ENCODE results near the gene NTRK3.

The NTRK3 gene

GRCh38 chr15:87874896-87875711, 381.4 kb downstream of the NTRK3 start:
- DNase-seq: no peak
- H3K79me1 ChIP-seq (ENCODE audit: low read length): peaks cover 3% of the 10 kb centered on the region
- H3K9ac ChIP-seq (ENCODE audit: low read length): no peak overlapping the region
- no peaks in the 10 kb centered on the region for H3K27me3 ChIP-seq (ENCODE audit: insufficient read depth, low read length)
- no peaks in the 10 kb centered on the region for H3K9me3 ChIP-seq (ENCODE audit: insufficient read depth, low read depth, low read length)
- no peak overlapping the region for H2BK12ac ChIP-seq (ENCODE audit: low read length)
- no peak overlapping the region for H3K18ac ChIP-seq (ENCODE audit: low read length)
- H3K23ac ChIP-seq (ENCODE audit: low read length): no peak overlapping the region
- H2AFZ ChIP-seq (ENCODE audit: insufficient read depth, low read length, poor library complexity): no peak overlapping the region
- H3K4me2 ChIP-seq (ENCODE audit: low read length): no peak overlapping the region
- WGBS (ENCODE audit: extremely low coverage, insufficient coverage, insufficient read length): no CpG with 5 or more reads among the region's 10 CpGs
- peaks cover 18% of the 10 kb centered on the region in 2 experiments for H3K4me1 ChIP-seq (ENCODE audit: control insufficient read depth in 1 of 2, insufficient read depth in 2 of 2, low read length in 2 of 2)
- H3K14ac ChIP-seq (ENCODE audit: low read length): no peak overlapping the region
- H3K27ac ChIP-seq (ENCODE audit: low read depth, low read length): no peak overlapping the region
- H4K8ac ChIP-seq (ENCODE audit: low read depth, low read length): no peak overlapping the region
- no peaks in the 10 kb centered on the region for H3K36me3 ChIP-seq (ENCODE audit: control insufficient read depth in 1 of 2, insufficient read depth in 2 of 2, low read length in 2 of 2)
- no peak overlapping the region for H2BK120ac ChIP-seq (ENCODE audit: insufficient read depth, low read length, poor library complexity)
- H4K91ac ChIP-seq (ENCODE audit: low read depth, low read length): no peak overlapping the region
- H2BK5ac ChIP-seq (ENCODE audit: low read depth, low read length, poor library complexity): no peak overlapping the region
- H3K4me3 ChIP-seq (ENCODE audit: low read depth, low read length): no peak overlapping the region
- no peak overlapping the region for H2AK5ac ChIP-seq (ENCODE audit: low read length)
- no peaks in the 10 kb centered on the region for H3K79me2 ChIP-seq (ENCODE audit: control insufficient read depth, insufficient read depth, low read length, poor library complexity)
- H4K12ac ChIP-seq (ENCODE audit: low read depth, low read length): no peak overlapping the region
- H3K4ac ChIP-seq (ENCODE audit: low read depth, low read length): no peak overlapping the region

GRCh38 chr15:87873516-87873915, 383.0 kb downstream of the NTRK3 start:
- WGBS (ENCODE audit: extremely low coverage, insufficient coverage, insufficient read length): no CpG with 5 or more reads among the region's 8 CpGs
- no peaks in the 10 kb centered on the region for H3K27me3 ChIP-seq (ENCODE audit: insufficient read depth, low read length)
- no peak overlapping the region for H3K23ac ChIP-seq (ENCODE audit: low read length)

GRCh38 chr15:87871731-87872320, 384.7 kb downstream of the NTRK3 start:
- H3K36me3 ChIP-seq (ENCODE audit: control insufficient read depth in 1 of 2, insufficient read depth in 2 of 2, low read length in 2 of 2): no peaks in the 10 kb centered on the region
- no peaks in the 10 kb centered on the region for H3K27me3 ChIP-seq (ENCODE audit: insufficient read depth, low read length)
- H3K27ac ChIP-seq (ENCODE audit: low read depth, low read length): no peak overlapping the region
- H3K14ac ChIP-seq (ENCODE audit: low read length): no peak overlapping the region
- no peak overlapping the region for H4K8ac ChIP-seq (ENCODE audit: low read depth, low read length)
- H2BK12ac ChIP-seq (ENCODE audit: low read length): no peak overlapping the region
- DNase-seq: no peak
- H3K18ac ChIP-seq (ENCODE audit: low read length): no peak overlapping the region
- H3K79me1 ChIP-seq (ENCODE audit: low read length): peaks cover 3% of the 10 kb centered on the region
- H3K79me2 ChIP-seq (ENCODE audit: control insufficient read depth, insufficient read depth, low read length, poor library complexity): no peaks in the 10 kb centered on the region
- H3K4me1 ChIP-seq (ENCODE audit: control insufficient read depth in 1 of 2, insufficient read depth in 2 of 2, low read length in 2 of 2): peaks cover 10 to 11% of the 10 kb centered on the region in 2 experiments
- no peak overlapping the region for H2AK5ac ChIP-seq (ENCODE audit: low read length)
- H4K12ac ChIP-seq (ENCODE audit: low read depth, low read length): no peak overlapping the region
- no peak overlapping the region for H3K9ac ChIP-seq (ENCODE audit: low read length)
- H3K4me3 ChIP-seq (ENCODE audit: low read depth, low read length): no peak overlapping the region
- no peak overlapping the region for H3K23ac ChIP-seq (ENCODE audit: low read length)
- no peak overlapping the region for H3K4ac ChIP-seq (ENCODE audit: low read depth, low read length)
- H2AFZ ChIP-seq (ENCODE audit: insufficient read depth, low read length, poor library complexity): no peak overlapping the region
- H2BK5ac ChIP-seq (ENCODE audit: low read depth, low read length, poor library complexity): no peak overlapping the region
- no peaks in the 10 kb centered on the region for H3K9me3 ChIP-seq (ENCODE audit: insufficient read depth, low read depth, low read length)
- no peak overlapping the region for H3K4me2 ChIP-seq (ENCODE audit: low read length)
- H2BK120ac ChIP-seq (ENCODE audit: insufficient read depth, low read length, poor library complexity): no peak overlapping the region
- H4K91ac ChIP-seq (ENCODE audit: low read depth, low read length): no peak overlapping the region
- WGBS (ENCODE audit: extremely low coverage, insufficient coverage, insufficient read length): no CpG with 5 or more reads among the region's 3 CpGs

More at GRCh38 chr15:87873516-87873915, 383.0 kb downstream of the NTRK3 start:
- no peaks in the 10 kb centered on the region for H3K36me3 ChIP-seq (ENCODE audit: control insufficient read depth in 1 of 2, insufficient read depth in 2 of 2, low read length in 2 of 2)
- H3K4ac ChIP-seq (ENCODE audit: low read depth, low read length): no peak overlapping the region
- H3K79me2 ChIP-seq (ENCODE audit: control insufficient read depth, insufficient read depth, low read length, poor library complexity): no peaks in the 10 kb centered on the region
- no peak overlapping the region for H2BK12ac ChIP-seq (ENCODE audit: low read length)
- H3K79me1 ChIP-seq (ENCODE audit: low read length): peaks cover 3% of the 10 kb centered on the region
- no peak overlapping the region for H3K14ac ChIP-seq (ENCODE audit: low read length)
- H4K8ac ChIP-seq (ENCODE audit: low read depth, low read length): no peak overlapping the region
- H2AK5ac ChIP-seq (ENCODE audit: low read length): no peak overlapping the region
- no peak overlapping the region for H3K4me3 ChIP-seq (ENCODE audit: low read depth, low read length)
- H3K27ac ChIP-seq (ENCODE audit: low read depth, low read length): no peak overlapping the region
- H3K9me3 ChIP-seq (ENCODE audit: insufficient read depth, low read depth, low read length): no peaks in the 10 kb centered on the region
- H4K12ac ChIP-seq (ENCODE audit: low read depth, low read length): no peak overlapping the region
- no peak overlapping the region for H3K18ac ChIP-seq (ENCODE audit: low read length)
- H2AFZ ChIP-seq (ENCODE audit: insufficient read depth, low read length, poor library complexity): no peak overlapping the region
- no peak overlapping the region for H3K9ac ChIP-seq (ENCODE audit: low read length)
- no peak overlapping the region for H2BK5ac ChIP-seq (ENCODE audit: low read depth, low read length, poor library complexity)
- no peak overlapping the region for H2BK120ac ChIP-seq (ENCODE audit: insufficient read depth, low read length, poor library complexity)
- H3K4me1 ChIP-seq (ENCODE audit: control insufficient read depth in 1 of 2, insufficient read depth in 2 of 2, low read length in 2 of 2): peaks cover 18% of the 10 kb centered on the region in 2 experiments
- DNase-seq: no peak
- H4K91ac ChIP-seq (ENCODE audit: low read depth, low read length): no peak overlapping the region
- H3K4me2 ChIP-seq (ENCODE audit: low read length): no peak overlapping the region

GRCh38 chr15:87871258-87871681, 385.3 kb downstream of the NTRK3 start:
- Histone ChIP-seq H3K14ac (ENCODE audit: low read length) (no peak overlapping the region), H3K9ac (ENCODE audit: low read length) (no peak overlapping the region), H2AFZ (ENCODE audit: insufficient read depth, low read length, poor library complexity) (no peak overlapping the region), H3K4ac (ENCODE audit: low read depth, low read length) (no peak overlapping the region), H2BK5ac (ENCODE audit: low read depth, low read length, poor library complexity) (no peak overlapping the region), H3K79me1 (ENCODE audit: low read length) (peaks cover 3% of the 10 kb centered on the region), H3K27ac (ENCODE audit: low read depth, low read length) (no peak overlapping the region), H3K4me1 (ENCODE audit: control insufficient read depth in 1 of 2, insufficient read depth in 2 of 2, low read length in 2 of 2) (peaks cover 8 to 11% of the 10 kb centered on the region in 2 experiments), H3K23ac (ENCODE audit: low read length) (no peak overlapping the region), H3K18ac (ENCODE audit: low read length) (no peak overlapping the region), H2BK120ac (ENCODE audit: insufficient read depth, low read length, poor library complexity) (no peak overlapping the region), H4K91ac (ENCODE audit: low read depth, low read length) (no peak overlapping the region), H2BK12ac (ENCODE audit: low read length) (no peak overlapping the region), H3K9me3 (ENCODE audit: insufficient read depth, low read depth, low read length) (no peaks in the 10 kb centered on the region), H4K12ac (ENCODE audit: low read depth, low read length) (no peak overlapping the region), H3K79me2 (ENCODE audit: control insufficient read depth, insufficient read depth, low read length, poor library complexity) (no peaks in the 10 kb centered on the region), H2AK5ac (ENCODE audit: low read length) (no peak overlapping the region), H4K8ac (ENCODE audit: low read depth, low read length) (no peak overlapping the region), H3K27me3 (ENCODE audit: insufficient read depth, low read length) (no peaks in the 10 kb centered on the region), H3K36me3 (ENCODE audit: control insufficient read depth in 1 of 2, insufficient read depth in 2 of 2, low read length in 2 of 2) (no peaks in the 10 kb centered on the region), H3K4me3 (ENCODE audit: low read depth, low read length) (no peak overlapping the region), H3K4me2 (ENCODE audit: low read length) (no peak overlapping the region)
- DNase-seq: no peak
- no CpG with 5 or more reads among the region's 2 CpGs for WGBS (ENCODE audit: extremely low coverage, insufficient coverage, insufficient read length)

Measured in trophoblast cell (in vitro differentiated cells and primary cell).